GM12874 (cell line): Measurements from ENCODE around the gene SYNPR.

ENCODE experiments used
- CTCF ChIP-seq: IDR thresholded peaks from 2 replicates; pipeline ENCODE4 v1.5.1; 2011; ENCODE audit warnings: low read depth, mild to moderate bottlenecking, control low read depth, low read length, moderate library complexity; ENCODE audit not compliant: insufficient read depth

SYNPR gene

GRCh38 chr3:63287610-63288009 is 9.5 kb downstream of the SYNPR start:
- TF ChIP-seq CTCF, result no peak

- TF ChIP-seq CTCF, result no peak
Measured at GRCh38 chr3:63290686-63291085, 12.6 kb downstream of the SYNPR start.

- TF ChIP-seq CTCF, result no peak
Measured at GRCh38 chr3:63294332-63294731, 16.2 kb downstream of the SYNPR start.

GRCh38 chr3:63295356-63295755 is 17.2 kb downstream of the SYNPR start:
- no peak for TF ChIP-seq CTCF

- TF ChIP-seq CTCF, result no peak
Measured at GRCh38 chr3:63295806-63296205, 17.7 kb downstream of the SYNPR start.

GRCh38 chr3:63296249-63296648 is 18.1 kb downstream of the SYNPR start:
- TF ChIP-seq CTCF, result no peak

GRCh38 chr3:63303238-63303637 is 25.1 kb downstream of the SYNPR start:
- no peak for TF ChIP-seq CTCF

GRCh38 chr3:63304421-63304820 is 26.3 kb downstream of the SYNPR start:
- no peak for TF ChIP-seq CTCF
